B cell (primary cell): ENCODE measurements around the gene ZSCAN25. TPM values are rescaled to one million over a fixed set of nuclear protein-coding genes. Genes with fewer than 3 reads are reported as not detected.

ENCODE experiments used
- ATAC-seq: fragments of 200-7000 bp; cut with Tn5 transposase; one replicate; pipeline ENCODE4 v1.10.0; 2021; ENCODE audit warnings: low read depth, mild to moderate bottlenecking, moderate number of reproducible peaks, moderate library complexity
- CTCF ChIA-PET: fragments of 350-600 bp; sonication (Branson Sonifier 250); formaldehyde crosslinking; loops from one replicate; lab custom pipeline; 2021; ENCODE audit warnings: antibody characterized with exemption, inconsistent platforms; lab: Charles Lee
- POLR2A ChIA-PET: fragments of 350-600 bp; sonication (Branson Sonifier 250); formaldehyde crosslinking; loops from one replicate; lab custom pipeline; 2021; ENCODE audit warnings: antibody characterized with exemption; lab: Charles Lee
- DNase-seq: peaks from one replicate; pipeline ENCODE4 v3.0.0; 2013
- H2AFZ ChIP-seq: 2 replicates; pipeline ENCODE4 v1.6.1; 2012; ENCODE audit warnings: mild to moderate bottlenecking, low read depth, low read length; ENCODE audit not compliant: insufficient read depth, poor library complexity, severe bottlenecking
- H3K27ac ChIP-seq, 2 donors: 1 replicate in 1 of 2; 2 replicates in 1 of 2; pipeline ENCODE4 v1.5.1; 2012 to 2013; ENCODE audit warnings: low read length in 2 of 2, mild to moderate bottlenecking in 2 of 2, moderate library complexity in 1 of 2
- H3K27me3 ChIP-seq, 4 experiments: fragments of 200-600 bp in 1 of 4; sonication (generic) in 1 of 4; replicated peaks in 1 of 4; 1 replicate in 2 of 4; 2 replicates in 2 of 4; pipeline versions ENCODE4 v1.6.1 to v1.7.0; 2013 to 2016; ENCODE audit warnings: low read length in 3 of 4, mild to moderate bottlenecking in 2 of 4, mixed read lengths in 1 of 4, moderate library complexity in 1 of 4; ENCODE audit not compliant: insufficient read depth in 4 of 4, control insufficient read depth in 3 of 4; ENCODE audit errors: control extremely low read depth in 1 of 4
- H3K36me3 ChIP-seq, 2 experiments: replicated peaks in 1 of 2; 1 replicate in 1 of 2; 2 replicates in 1 of 2; pipeline versions ENCODE4 v1.6.1 to v1.7.1; 2013; ENCODE audit warnings: low read length in 1 of 2; ENCODE audit not compliant: insufficient read depth in 2 of 2, control insufficient read depth in 1 of 2; ENCODE audit errors: control extremely low read depth in 1 of 2, extremely low read depth in 1 of 2
- H3K4me1 ChIP-seq, 2 donors: fragments of 200-600 bp in 1 of 2; sonication (generic) in 1 of 2; 1 replicate in 1 of 2; 2 replicates in 1 of 2; pipeline versions ENCODE4 v1.5.1 to v1.6.1; 2013 to 2017; ENCODE audit warnings: low read length in 2 of 2; ENCODE audit not compliant: control insufficient read depth in 2 of 2, insufficient read depth in 2 of 2
- H3K4me2 ChIP-seq: replicated peaks from 2 replicates; pipeline ENCODE3; 2012; ENCODE audit warnings: mild to moderate bottlenecking, low read depth, low read length; ENCODE audit not compliant: poor library complexity, severe bottlenecking
- H3K4me3 ChIP-seq, 5 experiments: fragments of 200-600 bp in 1 of 5; sonication (generic) in 1 of 5; 1 replicate in 3 of 5; 2 replicates in 2 of 5; pipeline versions ENCODE4 v1.5.1 to v1.7.0; 2011 to 2016; ENCODE audit warnings: low read length in 4 of 5, mild to moderate bottlenecking in 4 of 5, low read depth in 2 of 5, control low read depth in 1 of 5, moderate library complexity in 1 of 5; ENCODE audit not compliant: insufficient read depth in 1 of 5; ENCODE audit errors: control extremely low read depth in 1 of 5, extremely low read depth in 1 of 5
- H3K79me2 ChIP-seq: fragments of 200-600 bp; sonication (generic); one replicate; pipeline ENCODE4 v1.6.0; 2016; ENCODE audit warnings: low read length; ENCODE audit not compliant: control insufficient read depth, insufficient read depth
- H3K9ac ChIP-seq: fragments of 200-600 bp; sonication (generic); 2 replicates; pipeline ENCODE4 v1.6.1; 2017; ENCODE audit warnings: mild to moderate bottlenecking, low read length, moderate library complexity
- H3K9me3 ChIP-seq, 3 donors: one replicate each; pipeline versions ENCODE4 v1.6.1 to v1.7.1; 2013; ENCODE audit warnings: low read length in 2 of 3; ENCODE audit not compliant: control insufficient read depth in 2 of 3, insufficient read depth in 1 of 3; ENCODE audit errors: control extremely low read depth in 1 of 3
- H4K20me1 ChIP-seq: 2 replicates; pipeline ENCODE4 v1.6.0; 2012; ENCODE audit warnings: mild to moderate bottlenecking, low read length; ENCODE audit not compliant: insufficient read depth, control insufficient read depth, poor library complexity, severe bottlenecking
- H3K27ac Mint-ChIP-seq: one replicate; pipeline ENCODE4 v1.8.0; 2021; ENCODE audit warnings: mixed read lengths
- H3K27me3 Mint-ChIP-seq: one replicate; pipeline ENCODE4 v1.8.0; 2021; ENCODE audit warnings: mixed read lengths
- H3K4me1 Mint-ChIP-seq: one replicate; pipeline ENCODE4 v1.8.0; 2021; ENCODE audit warnings: mixed read lengths
- H3K4me3 Mint-ChIP-seq: one replicate; pipeline ENCODE4 v1.8.0; 2021; ENCODE audit warnings: mixed read lengths
- H3K9me3 Mint-ChIP-seq: one replicate; pipeline ENCODE4 v1.8.0; 2022; ENCODE audit warnings: mixed read lengths; ENCODE audit not compliant: insufficient read depth
- CTCF ChIP-seq: fragments of 200-600 bp; IDR thresholded peaks from one replicate; pipeline ENCODE4 v1.8.0; 2022; ENCODE audit warnings: antibody characterized with exemption, mild to moderate bottlenecking
- EZH2 ChIP-seq: IDR thresholded peaks from 2 replicates; pipeline ENCODE4 v1.6.1; 2012; ENCODE audit warnings: borderline replicate concordance, low read depth, mild to moderate bottlenecking, moderate library complexity, low read length; ENCODE audit not compliant: insufficient read depth, poor library complexity, severe bottlenecking
- WGBS: methylation state at CpG from one replicate; pipeline ENCODE4 v1.1.5; 2013; ENCODE audit warnings: missing lambda C conversion rate; ENCODE audit not compliant: insufficient coverage; 5-methylcytosine and 5-hydroxymethylcytosine counted together
- intact Hi-C: fragments of 100-400 bp; cut with micrococcal nuclease; formaldehyde crosslinking; loops from one replicate; pipeline ENCODE4 v1.10.0; 2022
- polyA plus RNA-seq: library from polyadenylated mRNA; depleted of rRNA; stranded (reverse); fragments of >200 nt; gene quantifications from 2 replicates; pipeline ENCODE4 v1.2.3, GENCODE V29; 2012
- total RNA-seq, 2 donors: library from RNA; stranded (reverse); fragments of 120-200 nt in 1 of 2; gene quantifications; 1 replicate in 1 of 2; 2 replicates in 1 of 2; pipeline versions ENCODE4 v1.2.3 to v1.2.4, GENCODE V29; 2013 to 2022

ZSCAN25 gene
- total and polyA plus RNA-seq, 2 donors (not counting 1 experiment from before 2014, with no cell fraction given): 11.8 to 39.5 TPM

GRCh38 chr7:99669782-99670181 lies 53.0 kb downstream of the ZSCAN25 start:
- Histone ChIP-seq H3K4me1 (no peaks in the 10 kb centered on the region), H3K4me3 (no peak overlapping the region), H3K9ac (no peak overlapping the region), H3K4me2 (no peak overlapping the region), H3K27ac (no peak overlapping the region), H3K79me2 (no peaks in the 10 kb centered on the region), H3K27me3 (no peaks in the 10 kb centered on the region), H3K36me3 (no peaks in the 10 kb centered on the region), H2AFZ (no peak overlapping the region), H4K20me1 (no peaks in the 10 kb centered on the region), H3K9me3 (no peaks in the 10 kb centered on the region)
- H3K27me3 Mint-ChIP-seq: no peaks in the 10 kb centered on the region
- POLR2A ChIA-PET: no interaction called here
- WGBS: 100% methylated on average over 1 of the region's 3 CpGs
- H3K4me1 Mint-ChIP-seq: no peaks in the 10 kb centered on the region
- ATAC-seq (no peak), DNase-seq (no peak)
- intact Hi-C loops: no loop called here
- no peaks in the 10 kb centered on the region for H3K9me3 Mint-ChIP-seq
- TF ChIP-seq EZH2 (no peak), CTCF (no peak)
- no peak overlapping the region for H3K27ac Mint-ChIP-seq
- no peak overlapping the region for H3K4me3 Mint-ChIP-seq
- CTCF ChIA-PET: no interaction called here

- H2AFZ ChIP-seq: no peak overlapping the region
- ChIA-PET POLR2A (no interaction called here), CTCF (no interaction called here)
- H3K79me2 ChIP-seq: no peaks in the 10 kb centered on the region
- no peak for TF ChIP-seq EZH2
- no peak for TF ChIP-seq CTCF
- no peaks in the 10 kb centered on the region for H3K27me3 ChIP-seq
- Mint-ChIP-seq H3K4me3 (no peak overlapping the region), H3K4me1 (peaks cover 4% of the 10 kb centered on the region), H3K9me3 (no peaks in the 10 kb centered on the region), H3K27ac (no peak overlapping the region), H3K27me3 (no peaks in the 10 kb centered on the region)
- DNase-seq: no peak
- no peak overlapping the region for H3K4me2 ChIP-seq
- no peaks in the 10 kb centered on the region for H4K20me1 ChIP-seq
- H3K27ac ChIP-seq: no peak overlapping the region
- H3K4me1 ChIP-seq: no peaks in the 10 kb centered on the region
- 100% methylated on average over 6 of the region's 7 CpGs for WGBS
- H3K36me3 ChIP-seq: no peaks in the 10 kb centered on the region
- no peak overlapping the region for H3K9ac ChIP-seq
- ATAC-seq: no peak
- H3K4me3 ChIP-seq: no peak overlapping the region
- intact Hi-C loops: no loop called here
- no peaks in the 10 kb centered on the region for H3K9me3 ChIP-seq
Observed at GRCh38 chr7:99672573-99672972, 55.8 kb downstream of the ZSCAN25 start.
